Gastroesophageal sphincter (tissue), 3 donors: ENCODE measurements around the gene NEK10.

Experiments
- CTCF ChIP-seq, 4 experiments: fragments of 200-600 bp in 2 of 4; fragments of 450-650 bp in 2 of 4; sonication (generic) in 1 of 4; IDR thresholded peaks; one replicate each; pipeline ENCODE4 v1.5.1; 2017 to 2019; ENCODE audit warnings: antibody characterized with exemption in 4 of 4, mild to moderate bottlenecking in 2 of 4, moderate library complexity in 2 of 4
- POLR2A ChIP-seq, 2 donors: fragments of 450-650 bp; IDR thresholded peaks; one replicate each; pipeline ENCODE4 v1.6.1; 2017; ENCODE audit warnings: antibody characterized with exemption in 2 of 2, mild to moderate bottlenecking in 2 of 2, moderate library complexity in 1 of 2
- POLR2AphosphoS5 ChIP-seq: sonication (generic); formaldehyde crosslinking; IDR thresholded peaks from one replicate; pipeline ENCODE4 v1.6.1; 2017; ENCODE audit warnings: antibody characterized with exemption

GRCh38 chr3:27356976-27357375, 12.2 kb downstream of the NEK10 start:
- TF ChIP-seq CTCF (IDR thresholded peaks at IDR 0.05) (no peak), POLR2A (IDR thresholded peaks at IDR 0.05) (no peak), POLR2AphosphoS5 (no peak)
